GM21526 (cell line): ENCODE measurements around the gene ZCWPW1.
A peak's percentile ranks its signal among the peaks of the same experiment; 100 is the strongest.
"Not testable (repeated sequence)": the region's sequence is repeated elsewhere in the genome, so short reads cannot be mapped to it uniquely, and the experiment has no call there.

Experiments used
- ATAC-seq: cut with Tn5 transposase; IDR thresholded peaks from one replicate; pipeline ENCODE4 v1.9.1; 2021; ENCODE audit warnings: moderate library complexity; ENCODE audit not compliant: unreplicated experiment, low FRiP score

Gene ZCWPW1

DNA sequence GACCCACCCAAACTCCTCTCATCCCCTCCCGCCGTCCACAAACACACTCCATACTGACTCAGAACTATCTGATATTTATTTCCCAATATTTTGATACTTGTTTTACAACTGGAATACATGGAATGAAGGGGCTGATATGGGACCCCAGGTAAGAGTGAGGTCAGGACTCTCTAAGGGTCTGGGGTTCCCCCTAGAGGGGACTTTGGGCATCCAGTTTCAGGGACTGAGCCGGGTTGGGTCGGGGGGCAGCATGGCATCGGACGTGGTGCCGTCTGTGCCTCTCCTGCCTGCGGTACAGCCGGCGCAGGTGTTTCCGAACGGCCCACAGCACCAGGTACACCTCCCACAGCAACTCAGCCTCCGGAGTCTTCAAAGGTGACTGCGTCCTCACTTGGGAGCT, 28.1 kb upstream of the ZCWPW1 start:
- ATAC-seq, result no peak

- no peak for ATAC-seq
Observed at GRCh38 chr7:100455206-100455605, 26.7 kb upstream of the ZCWPW1 start.

DNA sequence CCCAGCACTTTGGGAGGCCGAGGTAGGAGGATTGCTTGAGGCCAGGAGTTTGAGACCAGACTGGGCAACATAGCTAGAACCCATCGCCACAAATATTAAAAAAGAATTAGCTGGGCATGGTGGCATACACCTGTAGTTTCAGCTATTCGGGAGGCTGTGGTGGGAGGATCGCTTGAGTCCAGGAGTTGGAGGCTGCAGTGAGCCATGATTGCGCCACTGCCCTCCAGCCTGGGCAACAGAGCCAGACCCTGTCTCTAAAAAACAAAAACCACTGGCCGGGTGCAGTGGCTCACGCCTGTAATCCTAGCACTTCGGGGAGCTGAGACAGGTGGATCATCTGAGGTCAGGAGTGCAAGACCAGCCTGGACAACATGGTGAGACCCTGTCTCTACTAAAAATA, 25.4 kb upstream of the ZCWPW1 start:
- ATAC-seq, result not testable (repeated sequence)

DNA sequence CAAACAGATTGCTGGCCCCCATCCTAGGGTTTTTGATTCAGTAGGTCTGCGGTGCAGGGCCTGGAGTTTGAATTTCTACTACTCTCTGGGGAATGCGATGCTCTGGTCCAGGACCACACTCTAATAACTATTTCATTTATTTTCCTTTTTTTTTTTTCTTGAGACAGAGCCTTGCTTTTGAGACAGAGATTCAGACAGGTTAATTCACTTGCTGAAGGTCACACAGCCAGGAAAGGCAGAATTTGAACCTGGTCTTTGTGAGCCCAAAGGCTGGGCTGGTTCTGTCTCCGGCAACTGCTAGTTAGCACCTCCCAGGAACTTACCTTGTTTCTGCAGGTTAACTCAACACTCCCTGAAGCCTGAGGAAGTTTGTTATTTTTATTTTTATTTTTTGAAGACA, 24.0 kb upstream of the ZCWPW1 start:
- no peak for ATAC-seq

DNA sequence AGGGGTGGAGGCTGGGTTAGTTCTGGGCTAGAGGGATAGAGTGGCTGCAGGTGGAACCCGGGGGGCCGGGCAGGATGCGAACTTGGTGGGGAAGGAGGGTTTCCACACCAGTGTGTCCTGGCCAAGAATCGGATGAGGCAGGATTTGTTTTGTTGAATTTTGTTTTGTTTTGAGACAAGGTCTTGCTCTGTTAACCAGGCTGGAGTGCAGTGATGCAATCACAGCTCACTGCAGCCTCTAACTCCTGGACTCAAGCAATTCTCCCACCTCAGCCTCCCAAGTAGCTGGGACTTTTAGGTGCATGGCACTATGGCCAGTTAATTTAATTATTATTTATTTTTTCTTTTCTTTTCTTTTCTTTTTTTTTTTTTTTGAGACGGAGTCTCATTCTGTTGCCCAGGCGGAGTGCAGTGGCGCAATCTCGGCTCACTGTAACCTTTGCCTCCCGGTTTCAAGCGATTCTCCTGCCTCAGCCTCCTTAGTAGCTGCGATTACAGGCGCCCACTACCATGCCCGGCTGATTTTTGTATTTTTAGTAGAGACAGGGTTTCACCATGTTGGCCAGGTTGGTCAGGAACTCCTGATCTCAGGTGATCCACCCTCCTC, 20.8 kb upstream of the ZCWPW1 start:
- no peak for ATAC-seq

- ATAC-seq, result not testable (repeated sequence)
Observed at GRCh38 chr7:100447363-100447762, 18.9 kb upstream of the ZCWPW1 start.

- ATAC-seq, result no peak
Observed at GRCh38 chr7:100446040-100446439, 17.5 kb upstream of the ZCWPW1 start.

GRCh38 chr7:100444311-100445278, 16.1 kb upstream of the ZCWPW1 start:
- no peak for ATAC-seq

GRCh38 chr7:100443096-100443840, 14.8 kb upstream of the ZCWPW1 start:
- ATAC-seq, result no peak

- no peak for ATAC-seq
Observed at GRCh38 chr7:100441641-100442535, 13.4 kb upstream of the ZCWPW1 start.

DNA sequence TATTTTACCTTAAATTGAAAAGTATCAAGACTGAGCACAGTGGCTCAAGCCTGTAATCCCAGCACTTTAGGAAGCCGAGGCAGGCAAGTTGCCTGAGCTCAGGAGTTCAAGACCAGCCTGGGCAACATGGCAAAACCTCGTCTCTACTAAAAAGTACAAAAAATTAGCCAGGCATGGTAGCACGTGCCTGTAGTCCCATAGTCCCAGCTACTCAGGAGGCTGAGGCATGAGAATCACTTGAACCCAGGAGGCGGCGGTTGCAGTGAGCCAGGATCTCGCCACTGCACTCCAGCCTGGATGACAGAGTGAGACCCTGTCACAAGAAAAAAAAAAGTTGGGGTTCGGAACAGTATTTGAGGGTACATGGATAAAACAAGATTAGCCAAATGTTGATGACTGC, 10.7 kb upstream of the ZCWPW1 start:
- ATAC-seq, result not testable (repeated sequence)

DNA sequence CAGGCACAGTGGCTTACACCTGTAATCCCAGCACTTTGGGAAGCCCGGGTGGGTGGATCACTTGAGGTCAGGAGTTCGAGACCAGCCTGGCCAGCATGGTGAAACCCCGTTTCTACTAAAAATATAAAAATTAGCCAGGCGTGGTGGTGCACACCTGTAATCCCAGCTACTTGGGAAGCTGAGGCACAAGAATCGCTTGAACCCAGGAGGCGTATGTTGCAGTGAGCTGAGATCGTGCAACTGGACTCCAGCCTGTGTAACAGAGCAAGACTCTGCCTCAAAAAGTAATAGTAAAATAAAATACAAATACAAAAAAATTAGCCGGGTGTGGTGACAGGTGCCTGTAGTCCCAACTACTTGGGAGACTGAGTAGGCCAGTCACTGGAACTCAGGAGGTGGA, 10.2 kb upstream of the ZCWPW1 start:
- ATAC-seq, result not testable (repeated sequence)

- ATAC-seq, result no peak
Observed at GRCh38 chr7:100438172-100438571, 9.7 kb upstream of the ZCWPW1 start.

- ATAC-seq, result no peak
Observed at GRCh38 chr7:100437150-100438100, 8.9 kb upstream of the ZCWPW1 start.

- peak; percentile 23 for ATAC-seq
Observed at GRCh38 chr7:100435401-100436304, 7.2 kb upstream of the ZCWPW1 start.

GRCh38 chr7:100434297-100435144, 6.0 kb upstream of the ZCWPW1 start:
- no peak for ATAC-seq
